ENCODE results near the gene ARL4C. TPM values are rescaled to one million over a fixed set of nuclear protein-coding genes. Genes with fewer than 3 reads are reported as not detected.

ARL4C gene
- total and polyA plus RNA-seq, 2 experiments from 2014 or later = 15.9 to 30.0 TPM

GRCh38 chr2:234537929-234538328 is 41.0 kb upstream of the ARL4C start:
- Histone ChIP-seq H3K79me2 (no peaks in the 10 kb centered on the region), H3K9me2 (replicated peaks; ENCODE audit: insufficient read depth) (no peaks in the 10 kb centered on the region), H3K4me3 (no peak overlapping the region), H4K20me1 (ENCODE audit: insufficient read depth, poor library complexity, severe bottlenecking) (no peaks in the 10 kb centered on the region), H3K27me3 (no peaks in the 10 kb centered on the region), H3K9me3 (ENCODE audit: low read depth) (no peaks in the 10 kb centered on the region), H3K4me1 (ENCODE audit: insufficient read depth) (peaks cover 3% of the 10 kb centered on the region), H3K27ac (no peak overlapping the region), H3K4me2 (no peak overlapping the region), H3K36me3 (replicated peaks; ENCODE audit: insufficient read depth, low read depth) (no peaks in the 10 kb centered on the region), H2AFZ (no peak overlapping the region)
- TF ChIP-seq CTCF (IDR thresholded peaks at IDR 0.05; ENCODE audit: poor library complexity) = no peak
- no peak for TF ChIP-seq EZH2 (IDR thresholded peaks at IDR 0.05; ENCODE audit: borderline replicate concordance)
- no peak for TF ChIP-seq EZH2phosphoT487 (IDR thresholded peaks at IDR 0.05; ENCODE audit: low read depth, severe bottlenecking, unreplicated experiment)
- no peak for DNase-seq (ENCODE audit: low spot score)
- WGBS (ENCODE audit: low lambda C conversion rate, missing lambda C conversion rate) = 84% methylated on average over 4 of the region's 4 CpGs

GRCh38 chr2:234536178-234536965 is 39.5 kb upstream of the ARL4C start:
- no peaks in the 10 kb centered on the region for H4K20me1 ChIP-seq (ENCODE audit: insufficient read depth, poor library complexity, severe bottlenecking)
- no peaks in the 10 kb centered on the region for H3K9me2 ChIP-seq (replicated peaks; ENCODE audit: insufficient read depth)
- no peaks in the 10 kb centered on the region for H3K79me2 ChIP-seq
- H3K9me3 ChIP-seq (ENCODE audit: low read depth) = no peaks in the 10 kb centered on the region
- no peak overlapping the region for H3K4me2 ChIP-seq
- no peak for TF ChIP-seq EZH2phosphoT487 (IDR thresholded peaks at IDR 0.05; ENCODE audit: low read depth, severe bottlenecking, unreplicated experiment)
- no peak for TF ChIP-seq CTCF (IDR thresholded peaks at IDR 0.05; ENCODE audit: poor library complexity)
- H3K27me3 ChIP-seq = no peaks in the 10 kb centered on the region
- WGBS (ENCODE audit: low lambda C conversion rate, missing lambda C conversion rate) = 56% methylated on average over 13 of the region's 13 CpGs
- H3K27ac ChIP-seq = no peak overlapping the region
- no peak for DNase-seq (ENCODE audit: low spot score)
- no peaks in the 10 kb centered on the region for H3K36me3 ChIP-seq (replicated peaks; ENCODE audit: insufficient read depth, low read depth)
- no peak overlapping the region for H3K4me3 ChIP-seq
- H2AFZ ChIP-seq = no peak overlapping the region
- H3K4me1 ChIP-seq (ENCODE audit: insufficient read depth) = peaks cover 3% of the 10 kb centered on the region

GRCh38 chr2:234535464-234535863 is 38.6 kb upstream of the ARL4C start:
- peaks cover 3% of the 10 kb centered on the region for H3K4me1 ChIP-seq (ENCODE audit: insufficient read depth)
- TF ChIP-seq EZH2phosphoT487 (IDR thresholded peaks at IDR 0.05; ENCODE audit: low read depth, severe bottlenecking, unreplicated experiment) = no peak
- TF ChIP-seq EZH2 (IDR thresholded peaks at IDR 0.05; ENCODE audit: borderline replicate concordance) = no peak
- no peak for TF ChIP-seq CTCF (IDR thresholded peaks at IDR 0.05; ENCODE audit: poor library complexity)
- no peaks in the 10 kb centered on the region for H3K27me3 ChIP-seq
- H3K4me2 ChIP-seq = no peak overlapping the region
- H3K9me2 ChIP-seq (replicated peaks; ENCODE audit: insufficient read depth) = no peaks in the 10 kb centered on the region
- no peak overlapping the region for H3K4me3 ChIP-seq
- no peak for DNase-seq (ENCODE audit: low spot score)
- no peaks in the 10 kb centered on the region for H3K9me3 ChIP-seq (ENCODE audit: low read depth)
- H2AFZ ChIP-seq = no peak overlapping the region
- no peaks in the 10 kb centered on the region for H4K20me1 ChIP-seq (ENCODE audit: insufficient read depth, poor library complexity, severe bottlenecking)
- no peak overlapping the region for H3K27ac ChIP-seq
- H3K79me2 ChIP-seq = no peaks in the 10 kb centered on the region
- 83% methylated on average over 1 of the region's 1 CpG for WGBS (ENCODE audit: low lambda C conversion rate, missing lambda C conversion rate)
- no peaks in the 10 kb centered on the region for H3K36me3 ChIP-seq (replicated peaks; ENCODE audit: insufficient read depth, low read depth)

Measured in hepatocyte (in vitro differentiated cells).